GM18505 (cell line): Measurements from ENCODE around the gene GPR85.
"Not testable (repeated sequence)": the region's sequence is repeated elsewhere in the genome, so short reads cannot be mapped to it uniquely, and the experiment has no call there.

Experiments
- ATAC-seq: cut with Tn5 transposase; IDR thresholded peaks from one replicate; pipeline ENCODE4 v1.9.1; 2021; ENCODE audit not compliant: unreplicated experiment
- POLR2A ChIP-seq: IDR thresholded peaks from 4 replicates; pipeline ENCODE4 v1.6.1; 2011; ENCODE audit warnings: borderline replicate concordance; ENCODE audit not compliant: insufficient read depth, insufficient read length; ENCODE audit errors: extremely low read depth

The GPR85 gene

GRCh38 chr7:113086431-113086888 lies at the start of gene GPR85:
TSS of gene GPR85 (minus strand) at chr7:113086827. CDS start at chr7:113084721, 2,106 bp downstream.
- ATAC-seq: peak; percentile 87
- no peak for TF ChIP-seq POLR2A

- no peak for TF ChIP-seq POLR2A
- no peak for ATAC-seq
Observed at GRCh38 chr7:113134025-113134424, 47.4 kb upstream of the GPR85 start.

- no peak for TF ChIP-seq POLR2A
- ATAC-seq: no peak
Observed at GRCh38 chr7:113131367-113131766, 44.7 kb upstream of the GPR85 start.

GRCh38 chr7:113128031-113128430 lies 41.4 kb upstream of the GPR85 start:
- ATAC-seq: no peak
- TF ChIP-seq POLR2A: no peak

GRCh38 chr7:113125728-113126127 lies 39.1 kb upstream of the GPR85 start:
- no peak for ATAC-seq
- TF ChIP-seq POLR2A: no peak

GRCh38 chr7:113122744-113123143 lies 36.1 kb upstream of the GPR85 start:
- TF ChIP-seq POLR2A: no peak
- ATAC-seq: no peak

GRCh38 chr7:113120647-113121046 lies 34.0 kb upstream of the GPR85 start:
- no peak for TF ChIP-seq POLR2A
- no peak for ATAC-seq

GRCh38 chr7:113119429-113119828 lies 32.8 kb upstream of the GPR85 start:
- no peak for ATAC-seq
- no peak for TF ChIP-seq POLR2A

GRCh38 chr7:113118074-113118959 lies 31.7 kb upstream of the GPR85 start, which contains the start of gene SMIM30:
TSS of gene SMIM30 (minus strand) at chr7:113118554. CDS start at chr7:113117578, 976 bp downstream.
- peak; percentile 99 for ATAC-seq
- peak; percentile 90 for TF ChIP-seq POLR2A

- ATAC-seq: not testable (repeated sequence)
Observed at GRCh38 chr7:113117374-113117774, 30.7 kb upstream of the GPR85 start.

GRCh38 chr7:113113912-113114311 lies 27.3 kb upstream of the GPR85 start:
- TF ChIP-seq POLR2A: no peak
- ATAC-seq: peak; percentile 41

- no peak for TF ChIP-seq POLR2A
- no peak for ATAC-seq
Observed at GRCh38 chr7:113109718-113110117, 23.1 kb upstream of the GPR85 start.

GRCh38 chr7:113100121-113100603 lies 13.5 kb upstream of the GPR85 start:
- no peak for ATAC-seq
- no peak for TF ChIP-seq POLR2A

- no peak for ATAC-seq
- no peak for TF ChIP-seq POLR2A
Observed at GRCh38 chr7:113099284-113099919, 12.8 kb upstream of the GPR85 start.
